ENCODE results near the gene BTF3L4. TPM values are rescaled to one million over a fixed set of nuclear protein-coding genes. Genes with fewer than 3 reads are reported as not detected.

The BTF3L4 gene
- polyA plus RNA-seq, 3 donors = 27.0 to 116 (median 108) TPM

DNA sequence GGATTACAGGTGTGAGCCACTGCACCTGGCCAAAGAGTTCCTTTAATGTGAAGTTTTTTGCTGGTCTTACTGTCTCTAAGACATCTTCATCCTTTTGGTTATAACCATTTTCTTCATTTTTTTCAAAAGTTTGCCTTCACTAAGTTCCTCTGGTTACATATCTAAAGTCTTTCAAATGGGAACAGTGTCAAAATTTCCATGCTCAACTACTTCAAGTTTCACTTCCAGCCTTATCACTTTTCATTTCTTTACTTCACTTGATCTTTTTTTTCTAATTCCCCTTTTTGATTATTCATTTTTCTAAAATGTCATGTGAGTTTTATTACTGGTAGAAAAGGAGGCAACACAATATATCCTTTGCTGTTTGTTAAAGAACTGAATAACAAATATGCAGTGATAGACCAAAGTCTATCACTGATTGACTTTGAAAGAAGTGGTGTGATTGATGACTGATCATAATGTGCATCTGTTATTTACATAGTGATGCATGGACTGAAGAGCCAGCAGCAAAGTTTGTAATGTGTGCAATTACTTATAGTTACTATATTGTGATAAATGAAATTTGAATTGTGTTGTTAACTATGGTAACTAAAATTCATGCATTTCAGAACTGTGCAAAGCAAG, 69.8 kb downstream of the BTF3L4 start:
- no peaks in the 10 kb centered on the region for H3K79me2 ChIP-seq (ENCODE audit: insufficient read depth, low read length)
- peaks cover 0 to 2% (median 0%) of the 10 kb centered on the region in 7 donors for H3K9me3 Mint-ChIP-seq
- no peak overlapping the region for H3K27ac Mint-ChIP-seq
- H3K27me3 Mint-ChIP-seq (ENCODE audit: low read depth in 3 of 3) = peaks cover 7 to 29% (median 19%) of the 10 kb centered on the region in 3 donors
- H3K4me3 ChIP-seq (replicated peaks in 1 of 3; ENCODE audit: low read depth in 2 of 3, low read length in 3 of 3) = no peak overlapping the region
- no peaks in the 10 kb centered on the region for H3K9me3 ChIP-seq (replicated peaks in 1 of 2; ENCODE audit: control insufficient read depth in 1 of 2, insufficient read depth in 1 of 2, low read length in 2 of 2)
- intact Hi-C loops (cut with micrococcal nuclease) = no loop called here
- H3K27me3 ChIP-seq (ENCODE audit: control insufficient read depth in 2 of 2, insufficient read depth in 2 of 2, low read length in 2 of 2) = peaks cover 12 to 14% of the 10 kb centered on the region in 2 donors
- H3K4me1 ChIP-seq (ENCODE audit: control insufficient read depth in 1 of 2, insufficient read depth in 2 of 2, low read length in 2 of 2) = no peaks in the 10 kb centered on the region
- no peak overlapping the region for H3K4me2 ChIP-seq (replicated peaks; ENCODE audit: extremely low read depth, low read length, poor library complexity, severe bottlenecking)
- H3K36me3 ChIP-seq (replicated peaks in 1 of 2; ENCODE audit: control insufficient read depth in 1 of 2, insufficient read depth in 2 of 2, low read length in 2 of 2) = no peaks in the 10 kb centered on the region
- DNase-seq = no peak
- peaks cover 8% of the 10 kb centered on the region for H3K4me1 Mint-ChIP-seq
- TF ChIP-seq, protein P1, sequence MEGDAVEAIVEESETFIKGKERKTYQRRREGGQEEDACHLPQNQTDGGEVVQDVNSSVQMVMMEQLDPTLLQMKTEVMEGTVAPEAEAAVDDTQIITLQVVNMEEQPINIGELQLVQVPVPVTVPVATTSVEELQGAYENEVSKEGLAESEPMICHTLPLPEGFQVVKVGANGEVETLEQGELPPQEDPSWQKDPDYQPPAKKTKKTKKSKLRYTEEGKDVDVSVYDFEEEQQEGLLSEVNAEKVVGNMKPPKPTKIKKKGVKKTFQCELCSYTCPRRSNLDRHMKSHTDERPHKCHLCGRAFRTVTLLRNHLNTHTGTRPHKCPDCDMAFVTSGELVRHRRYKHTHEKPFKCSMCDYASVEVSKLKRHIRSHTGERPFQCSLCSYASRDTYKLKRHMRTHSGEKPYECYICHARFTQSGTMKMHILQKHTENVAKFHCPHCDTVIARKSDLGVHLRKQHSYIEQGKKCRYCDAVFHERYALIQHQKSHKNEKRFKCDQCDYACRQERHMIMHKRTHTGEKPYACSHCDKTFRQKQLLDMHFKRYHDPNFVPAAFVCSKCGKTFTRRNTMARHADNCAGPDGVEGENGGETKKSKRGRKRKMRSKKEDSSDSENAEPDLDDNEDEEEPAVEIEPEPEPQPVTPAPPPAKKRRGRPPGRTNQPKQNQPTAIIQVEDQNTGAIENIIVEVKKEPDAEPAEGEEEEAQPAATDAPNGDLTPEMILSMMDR (IDR thresholded peaks at IDR 0.05) = no peak
- H3K4me3 Mint-ChIP-seq = no peak overlapping the region
- H3K27ac ChIP-seq (ENCODE audit: low read depth in 1 of 2, low read length in 2 of 2) = no peak overlapping the region
- H3K9ac ChIP-seq (ENCODE audit: insufficient read depth, low read length, poor library complexity, severe bottlenecking) = no peak overlapping the region
- no peak overlapping the region for H2AFZ ChIP-seq (ENCODE audit: insufficient read depth, low read depth, low read length, poor library complexity, severe bottlenecking)
- no peaks in the 10 kb centered on the region for H3K36me3 Mint-ChIP-seq
- no peaks in the 10 kb centered on the region for H4K20me1 ChIP-seq (ENCODE audit: insufficient read depth, low read length)

DNA sequence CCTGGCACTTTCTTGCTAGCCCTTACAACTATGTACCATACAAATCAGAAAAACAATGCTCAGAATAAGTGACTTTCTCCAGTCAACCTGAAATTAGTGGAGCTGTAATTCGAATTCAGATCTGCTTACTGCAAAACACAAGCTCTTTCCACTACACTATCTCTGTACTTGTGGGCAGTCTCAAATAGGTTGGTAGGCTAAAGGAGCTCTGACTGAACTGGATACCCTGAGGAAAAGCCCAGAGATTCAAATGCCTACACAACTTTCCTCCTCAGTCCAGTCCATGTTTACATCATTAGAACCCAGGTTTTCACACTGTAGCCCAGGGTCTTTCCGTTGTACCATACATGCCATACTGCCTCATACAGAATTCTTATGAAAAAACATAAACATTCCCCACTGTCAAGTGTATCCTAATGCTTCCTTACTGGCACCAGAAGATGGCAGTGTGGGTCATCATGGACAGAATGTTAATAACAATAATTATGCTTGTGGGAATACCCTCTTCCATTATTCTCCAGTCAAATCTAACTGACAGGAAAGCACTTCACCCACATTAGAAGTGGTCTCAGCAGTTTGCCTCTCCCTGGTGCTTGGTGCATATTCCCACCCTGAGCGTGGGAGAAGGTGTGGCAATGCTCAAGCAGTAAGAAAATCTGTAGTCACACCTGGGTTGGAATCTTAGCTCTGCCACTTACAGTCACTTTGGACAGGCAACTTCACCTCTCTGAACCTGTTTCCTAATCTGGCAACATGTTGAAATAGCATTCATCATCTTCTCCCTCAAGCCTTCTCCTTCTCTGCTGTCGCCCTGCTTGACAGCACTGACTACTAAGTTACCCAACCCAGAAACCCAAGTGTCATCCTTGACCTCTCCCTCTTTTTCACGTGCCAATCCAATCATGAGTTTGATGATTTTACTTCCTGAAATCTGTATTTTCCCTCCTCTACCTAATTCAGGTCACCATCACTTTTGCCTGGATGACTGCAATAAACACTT, 71.4 kb downstream of the BTF3L4 start:
- peak; percentile 41 to 67 (median 63) for DNase-seq
- Histone ChIP-seq H3K4me1 (ENCODE audit: control insufficient read depth in 1 of 2, insufficient read depth in 2 of 2, low read length in 2 of 2) (no peaks in the 10 kb centered on the region), H3K9me3 (replicated peaks in 1 of 2; ENCODE audit: control insufficient read depth in 1 of 2, insufficient read depth in 1 of 2, low read length in 2 of 2) (no peaks in the 10 kb centered on the region), H3K36me3 (replicated peaks in 1 of 2; ENCODE audit: control insufficient read depth in 1 of 2, insufficient read depth in 2 of 2, low read length in 2 of 2) (no peaks in the 10 kb centered on the region), H3K4me2 (replicated peaks; ENCODE audit: extremely low read depth, low read length, poor library complexity, severe bottlenecking) (no peak overlapping the region), H3K9ac (ENCODE audit: insufficient read depth, low read length, poor library complexity, severe bottlenecking) (no peak overlapping the region), H2AFZ (ENCODE audit: insufficient read depth, low read depth, low read length, poor library complexity, severe bottlenecking) (no peak overlapping the region), H3K4me3 (replicated peaks in 1 of 3; ENCODE audit: low read depth in 2 of 3, low read length in 3 of 3) (no peak overlapping the region), H4K20me1 (ENCODE audit: insufficient read depth, low read length) (no peaks in the 10 kb centered on the region), H3K27me3 (ENCODE audit: control insufficient read depth in 2 of 2, insufficient read depth in 2 of 2, low read length in 2 of 2) (peaks cover 12 to 14% of the 10 kb centered on the region in 2 donors), H3K79me2 (ENCODE audit: insufficient read depth, low read length) (no peaks in the 10 kb centered on the region), H3K27ac (ENCODE audit: low read depth in 1 of 2, low read length in 2 of 2) (no peak overlapping the region)
- H3K36me3 Mint-ChIP-seq = no peaks in the 10 kb centered on the region
- no peak overlapping the region for H3K4me3 Mint-ChIP-seq
- H3K27ac Mint-ChIP-seq = peak overlapping the region in 1 of 7 donors; percentile 3
- WGBS (ENCODE audit: insufficient coverage) = 30% methylated on average over 4 of the region's 5 CpGs
- peaks cover 0 to 2% (median 0%) of the 10 kb centered on the region in 7 donors for H3K9me3 Mint-ChIP-seq
- H3K4me1 Mint-ChIP-seq = peaks cover 8% of the 10 kb centered on the region
- intact Hi-C loops (cut with micrococcal nuclease) = no loop called here
- peaks cover 15 to 33% (median 25%) of the 10 kb centered on the region in 3 donors for H3K27me3 Mint-ChIP-seq (ENCODE audit: low read depth in 3 of 3)
- TF ChIP-seq, protein P1 (IDR thresholded peaks at IDR 0.05) = peak; percentile 72

Measured in CD14-positive monocyte (primary cell).